GM12878 (cell line): ENCODE data around the gene ANKRD23.

Source experiments
- FOS ChIP-seq: IDR thresholded peaks from 3 replicates; pipeline ENCODE4 v1.6.1; 2011; ENCODE audit warnings: borderline replicate concordance; ENCODE audit not compliant: insufficient read length; ENCODE audit errors: extremely low read depth
- GABPA ChIP-seq: IDR thresholded peaks from 2 replicates; pipeline ENCODE4 v1.6.1; 2014; ENCODE audit warnings: antibody characterized with exemption, low read depth, mild to moderate bottlenecking, inconsistent platforms
- NR2C1 ChIP-seq: fragments of 450-650 bp; IDR thresholded peaks from 2 replicates; pipeline ENCODE4 v1.6.1; 2017; ENCODE audit warnings: antibody characterized with exemption, mild to moderate bottlenecking, moderate library complexity
- POLR2A ChIP-seq: IDR thresholded peaks from 2 replicates; pipeline ENCODE4 v1.6.1; 2011; ENCODE audit warnings: low read depth, mild to moderate bottlenecking, low read length
- RAD51 ChIP-seq: fragments of 450-650 bp; IDR thresholded peaks from 2 replicates; pipeline ENCODE4 v1.6.1; 2016; ENCODE audit warnings: moderate library complexity, mild to moderate bottlenecking, inconsistent platforms
- SREBF1 ChIP-seq: IDR thresholded peaks from 2 replicates; pipeline ENCODE4 v1.6.1; 2012; ENCODE audit warnings: mild to moderate bottlenecking, low read length
- ZNF24 ChIP-seq: fragments of 450-650 bp; IDR thresholded peaks from 2 replicates; pipeline ENCODE4 v1.6.1; 2017; ENCODE audit warnings: antibody characterized with exemption, mild to moderate bottlenecking
- TF ChIP-seq, protein P1 (sequence below), 3 experiments: IDR thresholded peaks in 2 of 3; conservative IDR thresholded peaks in 1 of 3; 2 replicates each; pipeline ENCODE4 v1.5.1; 2011; ENCODE audit warnings: low read depth in 3 of 3, low read length in 3 of 3, mild to moderate bottlenecking in 3 of 3, control low read depth in 2 of 3, moderate library complexity in 2 of 3, inconsistent platforms in 1 of 3, mixed read lengths in 1 of 3; ENCODE audit not compliant: control insufficient read depth in 2 of 3, insufficient read depth in 1 of 3; ENCODE audit errors: extremely low read depth in 1 of 3

DNA sequence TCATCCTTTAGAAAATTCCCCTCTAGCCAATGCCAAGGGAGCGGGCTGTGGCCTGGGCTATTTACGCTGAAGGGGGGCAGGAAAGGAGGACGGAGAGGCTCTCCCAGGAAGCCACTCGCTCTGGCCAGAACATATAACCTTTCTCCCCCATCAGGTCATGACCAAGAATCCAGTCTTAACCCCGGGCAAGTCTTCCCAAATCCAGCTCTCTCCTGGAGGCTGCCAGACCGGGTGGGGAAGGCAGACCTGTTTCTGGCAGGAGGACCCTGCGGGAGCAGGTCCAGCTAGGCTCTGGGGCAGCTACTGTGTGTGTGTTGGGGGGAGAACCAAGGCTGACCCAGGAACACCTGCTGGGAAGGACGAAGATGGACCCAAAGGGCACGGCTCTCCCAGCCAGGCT, 39.5 kb upstream of the ANKRD23 start:
- TF ChIP-seq POLR2A, result no peak
- TF ChIP-seq SREBF1, result no peak
- TF ChIP-seq FOS, result no peak
- no peak for TF ChIP-seq RAD51
- TF ChIP-seq, protein P1, sequence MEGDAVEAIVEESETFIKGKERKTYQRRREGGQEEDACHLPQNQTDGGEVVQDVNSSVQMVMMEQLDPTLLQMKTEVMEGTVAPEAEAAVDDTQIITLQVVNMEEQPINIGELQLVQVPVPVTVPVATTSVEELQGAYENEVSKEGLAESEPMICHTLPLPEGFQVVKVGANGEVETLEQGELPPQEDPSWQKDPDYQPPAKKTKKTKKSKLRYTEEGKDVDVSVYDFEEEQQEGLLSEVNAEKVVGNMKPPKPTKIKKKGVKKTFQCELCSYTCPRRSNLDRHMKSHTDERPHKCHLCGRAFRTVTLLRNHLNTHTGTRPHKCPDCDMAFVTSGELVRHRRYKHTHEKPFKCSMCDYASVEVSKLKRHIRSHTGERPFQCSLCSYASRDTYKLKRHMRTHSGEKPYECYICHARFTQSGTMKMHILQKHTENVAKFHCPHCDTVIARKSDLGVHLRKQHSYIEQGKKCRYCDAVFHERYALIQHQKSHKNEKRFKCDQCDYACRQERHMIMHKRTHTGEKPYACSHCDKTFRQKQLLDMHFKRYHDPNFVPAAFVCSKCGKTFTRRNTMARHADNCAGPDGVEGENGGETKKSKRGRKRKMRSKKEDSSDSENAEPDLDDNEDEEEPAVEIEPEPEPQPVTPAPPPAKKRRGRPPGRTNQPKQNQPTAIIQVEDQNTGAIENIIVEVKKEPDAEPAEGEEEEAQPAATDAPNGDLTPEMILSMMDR (IDR thresholded peaks at IDR 0.05 in 2 of 3, conservative IDR thresholded peaks at IDR 0.05 in 1 of 3; ENCODE audit: control insufficient read depth in 2 of 3, extremely low read depth in 1 of 3, insufficient read depth in 1 of 3, low read depth in 3 of 3, low read length in 3 of 3), result no peak
- TF ChIP-seq NR2C1, result no peak
- TF ChIP-seq GABPA, result no peak
- no peak for TF ChIP-seq ZNF24
